Smooth muscle cell (in vitro differentiated cells): Measurements from ENCODE around the gene PRKCE. TPM values are rescaled to one million over a fixed set of nuclear protein-coding genes. Genes with fewer than 3 reads are reported as not detected.

Experiments used
- DNase-seq: peaks from one replicate; lab custom pipeline; 2025; ENCODE audit not compliant: unreplicated experiment; lab: John Stamatoyannopoulos, UW
- H2AFZ ChIP-seq: fragments of 200-600 bp; sonication (generic); 2 replicates; pipeline ENCODE4 v1.6.0; 2016; ENCODE audit warnings: antibody characterized with exemption, low read depth, mild to moderate bottlenecking
- H3F3A ChIP-seq: fragments of 200-600 bp; sonication (generic); 2 replicates; pipeline ENCODE4 v1.6.0; 2017; ENCODE audit warnings: antibody characterized with exemption, low read depth
- H3K27ac ChIP-seq: fragments of 200-600 bp; sonication (generic); 2 replicates; pipeline ENCODE4 v1.5.1; 2016; ENCODE audit warnings: low read depth, mild to moderate bottlenecking
- H3K27me3 ChIP-seq: fragments of 200-600 bp; sonication (generic); 2 replicates; pipeline ENCODE4 v1.6.1; 2016; ENCODE audit warnings: low read depth, mild to moderate bottlenecking
- H3K36me3 ChIP-seq: fragments of 200-600 bp; sonication (generic); 2 replicates; pipeline ENCODE4 v1.5.1; 2016; ENCODE audit warnings: low read depth
- H3K4me1 ChIP-seq: fragments of 200-600 bp; sonication (generic); 2 replicates; pipeline ENCODE4 v1.5.1; 2016; ENCODE audit warnings: low read depth
- H3K4me2 ChIP-seq: fragments of 200-600 bp; sonication (generic); 2 replicates; pipeline ENCODE4 v1.6.0; 2016; ENCODE audit warnings: mild to moderate bottlenecking
- H3K4me3 ChIP-seq: fragments of 200-600 bp; sonication (generic); 2 replicates; pipeline ENCODE4 v1.5.1; 2016; ENCODE audit warnings: mild to moderate bottlenecking
- H3K79me2 ChIP-seq: fragments of 200-600 bp; sonication (generic); 2 replicates; pipeline ENCODE4 v1.6.0; 2016; ENCODE audit warnings: low read depth, mild to moderate bottlenecking
- H3K9ac ChIP-seq: fragments of 200-600 bp; sonication (generic); 2 replicates; pipeline ENCODE4 v1.6.0; 2016; ENCODE audit warnings: low read depth
- H3K9me3 ChIP-seq: fragments of 200-600 bp; sonication (generic); replicated peaks from 2 replicates; pipeline ENCODE4 v1.5.1; 2016; ENCODE audit warnings: low read depth
- H4K20me1 ChIP-seq: fragments of 200-600 bp; sonication (generic); 2 replicates; pipeline ENCODE4 v1.6.0; 2016; ENCODE audit warnings: low read depth
- CTCF ChIP-seq: fragments of 200-600 bp; sonication (generic); IDR thresholded peaks from 2 replicates; pipeline ENCODE4 v1.5.1; 2017; ENCODE audit warnings: borderline replicate concordance, mild to moderate bottlenecking, antibody characterized with exemption; ENCODE audit not compliant: insufficient read depth, poor library complexity, severe bottlenecking
- WGBS: methylation state at CpG from one replicate; pipeline ENCODE4 v1.1.7; 2016; ENCODE audit warnings: low lambda C conversion rate; 5-methylcytosine and 5-hydroxymethylcytosine counted together
- polyA plus RNA-seq: library from polyadenylated mRNA; unstranded; fragments of >200 nt; fragmentation: Nextera tagmentation; extraction: Ambion mirVana; gene quantifications from 2 replicates; pipeline ENCODE4 v1.2.1, GENCODE V29; 2016
- total RNA-seq: library from RNA; depleted of rRNA; stranded (reverse); fragments of >200 nt; gene quantifications from 2 replicates; pipeline ENCODE4 v1.2.3, GENCODE V29; 2014

PRKCE gene
- total and polyA plus RNA-seq, 2 experiments from 2014 or later, result 20.6 to 29.1 TPM

- no peak overlapping the region for H2AFZ ChIP-seq
- WGBS, result 91% methylated on average over 7 of the region's 7 CpGs
- peaks cover 43% of the 10 kb centered on the region for H3K79me2 ChIP-seq
These were observed 142.0 kb downstream of the PRKCE start for GRCh38 chr2:45793305-45793962.

GRCh38 chr2:45794134-45794617 is 142.7 kb downstream of the PRKCE start:
- H3K4me3 ChIP-seq, result no peak overlapping the region
- H3K36me3 ChIP-seq, result no peaks in the 10 kb centered on the region
- DNase-seq, result no peak
- no peak overlapping the region for H3K27ac ChIP-seq
- H3K79me2 ChIP-seq, result peaks cover 40% of the 10 kb centered on the region
- H3F3A ChIP-seq, result no peaks in the 10 kb centered on the region
- H3K9me3 ChIP-seq, result no peaks in the 10 kb centered on the region
- peaks cover 14% of the 10 kb centered on the region for H3K4me1 ChIP-seq
- H3K9ac ChIP-seq, result no peak overlapping the region
- no peak overlapping the region for H2AFZ ChIP-seq
- H4K20me1 ChIP-seq, result peaks cover 97% of the 10 kb centered on the region
- WGBS, result 62% methylated on average over 15 of the region's 15 CpGs
- H3K27me3 ChIP-seq, result no peaks in the 10 kb centered on the region
- H3K4me2 ChIP-seq, result peak overlapping the region; percentile 26
- no peak for TF ChIP-seq CTCF

More at GRCh38 chr2:45793305-45793962, 142.0 kb downstream of the PRKCE start:
- Histone ChIP-seq H3K9me3 (no peaks in the 10 kb centered on the region), H3K36me3 (no peaks in the 10 kb centered on the region), H3K27me3 (no peaks in the 10 kb centered on the region), H4K20me1 (peaks cover 99% of the 10 kb centered on the region), H3F3A (no peaks in the 10 kb centered on the region), H3K4me1 (peaks cover 14% of the 10 kb centered on the region), H3K4me2 (no peak overlapping the region), H3K4me3 (no peak overlapping the region), H3K9ac (no peak overlapping the region), H3K27ac (no peak overlapping the region)
- TF ChIP-seq CTCF, result no peak
- no peak for DNase-seq

- Histone ChIP-seq H3K36me3 (no peaks in the 10 kb centered on the region), H3F3A (no peaks in the 10 kb centered on the region), H3K4me1 (peaks cover 14% of the 10 kb centered on the region), H3K4me2 (no peak overlapping the region), H3K9me3 (no peaks in the 10 kb centered on the region), H2AFZ (no peak overlapping the region), H4K20me1 (peaks cover 97% of the 10 kb centered on the region), H3K79me2 (peaks cover 40% of the 10 kb centered on the region), H3K27me3 (no peaks in the 10 kb centered on the region), H3K27ac (no peak overlapping the region), H3K4me3 (no peak overlapping the region), H3K9ac (no peak overlapping the region)
- no peak for TF ChIP-seq CTCF
- DNase-seq, result no peak
- WGBS, result 85% methylated on average over 4 of the region's 4 CpGs
These were observed 145.0 kb downstream of the PRKCE start for GRCh38 chr2:45796500-45796899.
